ENCODE results near the gene MDGA2. TPM values are rescaled to one million over a fixed set of nuclear protein-coding genes. Genes with fewer than 3 reads are reported as not detected.

MDGA2 gene
- total and polyA plus RNA-seq, 2 of the 8 experiments (the other 6 are each of a cell fraction or from before 2014, with no cell fraction given), result 0.11 to 0.69 TPM

DNA sequence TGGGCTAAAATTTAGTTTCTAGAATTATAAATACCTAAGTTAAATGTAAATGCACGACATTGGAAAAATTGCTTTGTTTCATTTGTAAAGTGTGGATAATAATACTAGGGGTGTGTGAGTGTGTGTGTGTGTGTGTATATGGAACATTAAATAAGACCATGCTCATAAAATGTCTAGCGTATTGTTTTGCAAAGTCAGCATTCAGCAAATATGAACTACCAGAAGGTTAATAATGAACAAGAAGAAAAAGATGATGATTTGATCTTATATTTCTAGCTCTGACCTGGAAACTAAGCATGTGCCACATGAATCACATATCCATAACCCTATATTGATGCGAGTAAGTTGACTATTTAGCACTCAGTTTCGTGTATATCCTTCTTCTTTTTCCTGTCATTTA lies 44.9 kb upstream of the MDGA2 start (continued):
- TF ChIP-seq, protein P1, sequence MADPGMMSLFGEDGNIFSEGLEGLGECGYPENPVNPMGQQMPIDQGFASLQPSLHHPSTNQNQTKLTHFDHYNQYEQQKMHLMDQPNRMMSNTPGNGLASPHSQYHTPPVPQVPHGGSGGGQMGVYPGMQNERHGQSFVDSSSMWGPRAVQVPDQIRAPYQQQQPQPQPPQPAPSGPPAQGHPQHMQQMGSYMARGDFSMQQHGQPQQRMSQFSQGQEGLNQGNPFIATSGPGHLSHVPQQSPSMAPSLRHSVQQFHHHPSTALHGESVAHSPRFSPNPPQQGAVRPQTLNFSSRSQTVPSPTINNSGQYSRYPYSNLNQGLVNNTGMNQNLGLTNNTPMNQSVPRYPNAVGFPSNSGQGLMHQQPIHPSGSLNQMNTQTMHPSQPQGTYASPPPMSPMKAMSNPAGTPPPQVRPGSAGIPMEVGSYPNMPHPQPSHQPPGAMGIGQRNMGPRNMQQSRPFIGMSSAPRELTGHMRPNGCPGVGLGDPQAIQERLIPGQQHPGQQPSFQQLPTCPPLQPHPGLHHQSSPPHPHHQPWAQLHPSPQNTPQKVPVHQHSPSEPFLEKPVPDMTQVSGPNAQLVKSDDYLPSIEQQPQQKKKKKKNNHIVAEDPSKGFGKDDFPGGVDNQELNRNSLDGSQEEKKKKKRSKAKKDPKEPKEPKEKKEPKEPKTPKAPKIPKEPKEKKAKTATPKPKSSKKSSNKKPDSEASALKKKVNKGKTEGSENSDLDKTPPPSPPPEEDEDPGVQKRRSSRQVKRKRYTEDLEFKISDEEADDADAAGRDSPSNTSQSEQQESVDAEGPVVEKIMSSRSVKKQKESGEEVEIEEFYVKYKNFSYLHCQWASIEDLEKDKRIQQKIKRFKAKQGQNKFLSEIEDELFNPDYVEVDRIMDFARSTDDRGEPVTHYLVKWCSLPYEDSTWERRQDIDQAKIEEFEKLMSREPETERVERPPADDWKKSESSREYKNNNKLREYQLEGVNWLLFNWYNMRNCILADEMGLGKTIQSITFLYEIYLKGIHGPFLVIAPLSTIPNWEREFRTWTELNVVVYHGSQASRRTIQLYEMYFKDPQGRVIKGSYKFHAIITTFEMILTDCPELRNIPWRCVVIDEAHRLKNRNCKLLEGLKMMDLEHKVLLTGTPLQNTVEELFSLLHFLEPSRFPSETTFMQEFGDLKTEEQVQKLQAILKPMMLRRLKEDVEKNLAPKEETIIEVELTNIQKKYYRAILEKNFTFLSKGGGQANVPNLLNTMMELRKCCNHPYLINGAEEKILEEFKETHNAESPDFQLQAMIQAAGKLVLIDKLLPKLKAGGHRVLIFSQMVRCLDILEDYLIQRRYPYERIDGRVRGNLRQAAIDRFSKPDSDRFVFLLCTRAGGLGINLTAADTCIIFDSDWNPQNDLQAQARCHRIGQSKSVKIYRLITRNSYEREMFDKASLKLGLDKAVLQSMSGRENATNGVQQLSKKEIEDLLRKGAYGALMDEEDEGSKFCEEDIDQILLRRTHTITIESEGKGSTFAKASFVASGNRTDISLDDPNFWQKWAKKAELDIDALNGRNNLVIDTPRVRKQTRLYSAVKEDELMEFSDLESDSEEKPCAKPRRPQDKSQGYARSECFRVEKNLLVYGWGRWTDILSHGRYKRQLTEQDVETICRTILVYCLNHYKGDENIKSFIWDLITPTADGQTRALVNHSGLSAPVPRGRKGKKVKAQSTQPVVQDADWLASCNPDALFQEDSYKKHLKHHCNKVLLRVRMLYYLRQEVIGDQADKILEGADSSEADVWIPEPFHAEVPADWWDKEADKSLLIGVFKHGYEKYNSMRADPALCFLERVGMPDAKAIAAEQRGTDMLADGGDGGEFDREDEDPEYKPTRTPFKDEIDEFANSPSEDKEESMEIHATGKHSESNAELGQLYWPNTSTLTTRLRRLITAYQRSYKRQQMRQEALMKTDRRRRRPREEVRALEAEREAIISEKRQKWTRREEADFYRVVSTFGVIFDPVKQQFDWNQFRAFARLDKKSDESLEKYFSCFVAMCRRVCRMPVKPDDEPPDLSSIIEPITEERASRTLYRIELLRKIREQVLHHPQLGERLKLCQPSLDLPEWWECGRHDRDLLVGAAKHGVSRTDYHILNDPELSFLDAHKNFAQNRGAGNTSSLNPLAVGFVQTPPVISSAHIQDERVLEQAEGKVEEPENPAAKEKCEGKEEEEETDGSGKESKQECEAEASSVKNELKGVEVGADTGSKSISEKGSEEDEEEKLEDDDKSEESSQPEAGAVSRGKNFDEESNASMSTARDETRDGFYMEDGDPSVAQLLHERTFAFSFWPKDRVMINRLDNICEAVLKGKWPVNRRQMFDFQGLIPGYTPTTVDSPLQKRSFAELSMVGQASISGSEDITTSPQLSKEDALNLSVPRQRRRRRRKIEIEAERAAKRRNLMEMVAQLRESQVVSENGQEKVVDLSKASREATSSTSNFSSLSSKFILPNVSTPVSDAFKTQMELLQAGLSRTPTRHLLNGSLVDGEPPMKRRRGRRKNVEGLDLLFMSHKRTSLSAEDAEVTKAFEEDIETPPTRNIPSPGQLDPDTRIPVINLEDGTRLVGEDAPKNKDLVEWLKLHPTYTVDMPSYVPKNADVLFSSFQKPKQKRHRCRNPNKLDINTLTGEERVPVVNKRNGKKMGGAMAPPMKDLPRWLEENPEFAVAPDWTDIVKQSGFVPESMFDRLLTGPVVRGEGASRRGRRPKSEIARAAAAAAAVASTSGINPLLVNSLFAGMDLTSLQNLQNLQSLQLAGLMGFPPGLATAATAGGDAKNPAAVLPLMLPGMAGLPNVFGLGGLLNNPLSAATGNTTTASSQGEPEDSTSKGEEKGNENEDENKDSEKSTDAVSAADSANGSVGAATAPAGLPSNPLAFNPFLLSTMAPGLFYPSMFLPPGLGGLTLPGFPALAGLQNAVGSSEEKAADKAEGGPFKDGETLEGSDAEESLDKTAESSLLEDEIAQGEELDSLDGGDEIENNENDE (IDR thresholded peaks at IDR 0.05; ENCODE audit: insufficient replicate concordance, low read length), result no peak

All from H1 (cell line).